GM12878 (cell line): Measurements from ENCODE around the gene MFSD11. TPM values are rescaled to one million over a fixed set of nuclear protein-coding genes. Genes with fewer than 3 reads are reported as not detected.
A peak's percentile ranks its signal among the peaks of the same experiment; 100 is the strongest.

ENCODE experiments used
- BHLHE40 ChIP-seq, 2 experiments: fragments of 450-650 bp in 1 of 2; IDR thresholded peaks; 2 replicates each; pipeline ENCODE4 v1.6.1; 2011 to 2017; ENCODE audit warnings: low read depth in 2 of 2, borderline replicate concordance in 1 of 2, improper control_type of control experiment in 1 of 2, low read length in 1 of 2, mild to moderate bottlenecking in 1 of 2
- CBFB ChIP-seq: IDR thresholded peaks from 2 replicates; pipeline ENCODE4 v1.6.1; 2016; ENCODE audit warnings: antibody characterized with exemption, low read depth
- CBX5 ChIP-seq: sonication (generic); IDR thresholded peaks from 2 replicates; pipeline ENCODE4 v1.6.1; 2016; ENCODE audit warnings: low read depth, moderate library complexity, mild to moderate bottlenecking, inconsistent platforms
- ESRRA ChIP-seq: IDR thresholded peaks from 2 replicates; pipeline ENCODE4 v1.6.1; 2012; ENCODE audit warnings: mild to moderate bottlenecking, low read length, improper control_type of control experiment
- GABPA ChIP-seq: IDR thresholded peaks from 2 replicates; pipeline ENCODE4 v1.6.1; 2014; ENCODE audit warnings: antibody characterized with exemption, low read depth, mild to moderate bottlenecking, inconsistent platforms
- HDGF ChIP-seq: fragments of 450-650 bp; IDR thresholded peaks from 2 replicates; pipeline ENCODE4 v1.6.1; 2016; ENCODE audit warnings: antibody characterized with exemption
- IKZF1 ChIP-seq: fragments of 450-650 bp; conservative IDR thresholded peaks from 2 replicates; pipeline ENCODE4 v1.6.1; 2017; ENCODE audit warnings: antibody characterized with exemption, mild to moderate bottlenecking
- LARP7 ChIP-seq: fragments of 450-650 bp; IDR thresholded peaks from 2 replicates; pipeline ENCODE4 v1.6.1; 2017; ENCODE audit warnings: mild to moderate bottlenecking
- MEF2A ChIP-seq: IDR thresholded peaks from 2 replicates; pipeline ENCODE4 v1.6.1; 2011; ENCODE audit warnings: low read depth, mild to moderate bottlenecking, low read length, moderate library complexity; ENCODE audit not compliant: insufficient read depth
- MEF2B ChIP-seq: fragments of 450-650 bp; IDR thresholded peaks from 2 replicates; pipeline ENCODE4 v1.6.1; 2018; ENCODE audit warnings: mild to moderate bottlenecking, moderate library complexity; ENCODE audit not compliant: partially characterized antibody, poor library complexity, severe bottlenecking
- MTA2 ChIP-seq: fragments of 450-650 bp; IDR thresholded peaks from 2 replicates; pipeline ENCODE4 v1.6.1; 2016; ENCODE audit warnings: low read depth, mild to moderate bottlenecking, moderate library complexity
- MTA3 ChIP-seq: IDR thresholded peaks from 2 replicates; pipeline ENCODE4 v1.6.1; 2012; ENCODE audit warnings: low read length, inconsistent platforms, borderline replicate concordance
- NBN ChIP-seq: fragments of 450-650 bp; IDR thresholded peaks from 2 replicates; pipeline ENCODE4 v1.6.1; 2016
- NR2C1 ChIP-seq: fragments of 450-650 bp; IDR thresholded peaks from 2 replicates; pipeline ENCODE4 v1.6.1; 2017; ENCODE audit warnings: antibody characterized with exemption, mild to moderate bottlenecking, moderate library complexity
- NR2F1 ChIP-seq: fragments of 450-650 bp; conservative IDR thresholded peaks from 2 replicates; pipeline ENCODE4 v1.6.1; 2017; ENCODE audit warnings: mild to moderate bottlenecking
- RAD51 ChIP-seq: fragments of 450-650 bp; IDR thresholded peaks from 2 replicates; pipeline ENCODE4 v1.6.1; 2016; ENCODE audit warnings: moderate library complexity, mild to moderate bottlenecking, inconsistent platforms
- RUNX3 ChIP-seq: IDR thresholded peaks from 2 replicates; pipeline ENCODE4 v1.6.1; 2012; ENCODE audit warnings: low read length, inconsistent platforms
- SMC3 ChIP-seq: IDR thresholded peaks from 2 replicates; pipeline ENCODE4 v1.6.1; 2011; ENCODE audit warnings: low read length, improper control_type of control experiment, borderline replicate concordance
- STAT1 ChIP-seq: fragments of 450-650 bp; conservative IDR thresholded peaks from 2 replicates; pipeline ENCODE4 v1.6.1; 2014; ENCODE audit warnings: antibody characterized with exemption, mild to moderate bottlenecking
- TBL1XR1 ChIP-seq: IDR thresholded peaks from 2 replicates; pipeline ENCODE4 v1.6.1; 2012; ENCODE audit warnings: low read depth, low read length, improper control_type of control experiment
- polyA plus RNA-seq, 11 experiments: library from polyadenylated mRNA; depleted of rRNA in 4 of 11; unstranded in 6 of 11; stranded (reverse) in 5 of 11; fragments of >200 nt; fragmentation: Nextera tagmentation in 4 of 11; fragmentation: Illumina TruSeq in 1 of 11; extraction: Ambion mirVana in 4 of 11; extraction: Trizol in 1 of 11; gene quantifications; 1 replicate in 1 of 11; 2 replicates in 10 of 11; pipeline versions ENCODE4 v1.2.1 to v1.2.3, GENCODE V29; 2011 to 2016; ENCODE audit warnings: inconsistent platforms in 2 of 11, missing spikeins in 2 of 11, low read depth in 1 of 11
- total RNA-seq, 4 experiments: library from RNA; depleted of rRNA in 3 of 4; stranded (reverse); fragments of >200 nt in 3 of 4; fragmentation: Illumina TruSeq in 1 of 4; extraction: Trizol in 1 of 4; gene quantifications; 2 replicates each; pipeline versions ENCODE4 v1.2.1 to v1.2.3, GENCODE V29; 2013 to 2021
- TF ChIP-seq, protein P1 (sequence below): fragments of 150-350 bp; IDR thresholded peaks from 2 replicates; pipeline ENCODE4 v1.6.1; 2014; ENCODE audit warnings: mild to moderate bottlenecking, low read depth, low read length
- TF ChIP-seq, protein P2 (sequence below): fragments of 450-650 bp; IDR thresholded peaks from 2 replicates; pipeline ENCODE4 v1.6.1; 2017; ENCODE audit warnings: mild to moderate bottlenecking, moderate library complexity
- TF ChIP-seq, protein P3 (sequence below): fragments of 450-650 bp; IDR thresholded peaks from 2 replicates; pipeline ENCODE4 v1.6.1; 2017; ENCODE audit warnings: mild to moderate bottlenecking, low read depth, inconsistent platforms; ENCODE audit not compliant: poor library complexity, severe bottlenecking
- TF ChIP-seq, protein P4 (sequence below): IDR thresholded peaks from 2 replicates; pipeline ENCODE4 v1.6.1; 2012; ENCODE audit warnings: low read depth, low read length, improper control_type of control experiment

The MFSD11 gene
- total and polyA plus RNA-seq, 10 of the 15 experiments (the other 5 are each of a cell fraction or from before 2014, with no cell fraction given) = 11.0 to 19.4 (median 15.5) TPM

DNA sequence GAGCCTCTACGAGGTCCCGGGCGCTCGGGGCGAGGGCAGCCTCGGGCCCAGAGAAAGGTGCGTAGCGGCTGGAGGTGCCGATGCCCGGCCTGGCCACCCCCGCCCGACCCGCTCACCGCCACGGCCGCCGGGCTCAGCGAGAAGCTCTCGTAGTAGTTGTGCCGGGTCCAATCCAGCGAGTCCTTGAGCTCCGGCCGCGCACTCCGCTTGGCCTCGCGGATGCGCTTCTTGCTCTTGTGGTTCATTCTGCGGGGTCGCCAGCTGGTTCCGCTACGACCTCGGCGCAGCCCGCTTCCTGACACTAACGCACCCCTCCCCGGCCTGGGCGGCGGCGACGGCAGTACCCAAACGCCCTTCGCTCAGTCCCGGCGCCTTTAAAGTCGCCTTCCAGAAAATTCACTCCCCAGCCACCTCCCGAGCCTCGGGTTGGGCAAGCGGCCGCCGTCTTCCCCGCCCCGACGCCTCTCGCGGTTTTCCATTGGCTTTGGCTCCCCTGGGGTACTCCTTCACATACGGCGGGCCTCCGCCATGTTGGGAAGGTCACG, 11.6 kb upstream of the MFSD11 start, which contains the start of gene JMJD6 (continued):
- TF ChIP-seq, protein P1, sequence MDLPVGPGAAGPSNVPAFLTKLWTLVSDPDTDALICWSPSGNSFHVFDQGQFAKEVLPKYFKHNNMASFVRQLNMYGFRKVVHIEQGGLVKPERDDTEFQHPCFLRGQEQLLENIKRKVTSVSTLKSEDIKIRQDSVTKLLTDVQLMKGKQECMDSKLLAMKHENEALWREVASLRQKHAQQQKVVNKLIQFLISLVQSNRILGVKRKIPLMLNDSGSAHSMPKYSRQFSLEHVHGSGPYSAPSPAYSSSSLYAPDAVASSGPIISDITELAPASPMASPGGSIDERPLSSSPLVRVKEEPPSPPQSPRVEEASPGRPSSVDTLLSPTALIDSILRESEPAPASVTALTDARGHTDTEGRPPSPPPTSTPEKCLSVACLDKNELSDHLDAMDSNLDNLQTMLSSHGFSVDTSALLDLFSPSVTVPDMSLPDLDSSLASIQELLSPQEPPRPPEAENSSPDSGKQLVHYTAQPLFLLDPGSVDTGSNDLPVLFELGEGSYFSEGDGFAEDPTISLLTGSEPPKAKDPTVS = peak; percentile 66
- TF ChIP-seq, protein P2, sequence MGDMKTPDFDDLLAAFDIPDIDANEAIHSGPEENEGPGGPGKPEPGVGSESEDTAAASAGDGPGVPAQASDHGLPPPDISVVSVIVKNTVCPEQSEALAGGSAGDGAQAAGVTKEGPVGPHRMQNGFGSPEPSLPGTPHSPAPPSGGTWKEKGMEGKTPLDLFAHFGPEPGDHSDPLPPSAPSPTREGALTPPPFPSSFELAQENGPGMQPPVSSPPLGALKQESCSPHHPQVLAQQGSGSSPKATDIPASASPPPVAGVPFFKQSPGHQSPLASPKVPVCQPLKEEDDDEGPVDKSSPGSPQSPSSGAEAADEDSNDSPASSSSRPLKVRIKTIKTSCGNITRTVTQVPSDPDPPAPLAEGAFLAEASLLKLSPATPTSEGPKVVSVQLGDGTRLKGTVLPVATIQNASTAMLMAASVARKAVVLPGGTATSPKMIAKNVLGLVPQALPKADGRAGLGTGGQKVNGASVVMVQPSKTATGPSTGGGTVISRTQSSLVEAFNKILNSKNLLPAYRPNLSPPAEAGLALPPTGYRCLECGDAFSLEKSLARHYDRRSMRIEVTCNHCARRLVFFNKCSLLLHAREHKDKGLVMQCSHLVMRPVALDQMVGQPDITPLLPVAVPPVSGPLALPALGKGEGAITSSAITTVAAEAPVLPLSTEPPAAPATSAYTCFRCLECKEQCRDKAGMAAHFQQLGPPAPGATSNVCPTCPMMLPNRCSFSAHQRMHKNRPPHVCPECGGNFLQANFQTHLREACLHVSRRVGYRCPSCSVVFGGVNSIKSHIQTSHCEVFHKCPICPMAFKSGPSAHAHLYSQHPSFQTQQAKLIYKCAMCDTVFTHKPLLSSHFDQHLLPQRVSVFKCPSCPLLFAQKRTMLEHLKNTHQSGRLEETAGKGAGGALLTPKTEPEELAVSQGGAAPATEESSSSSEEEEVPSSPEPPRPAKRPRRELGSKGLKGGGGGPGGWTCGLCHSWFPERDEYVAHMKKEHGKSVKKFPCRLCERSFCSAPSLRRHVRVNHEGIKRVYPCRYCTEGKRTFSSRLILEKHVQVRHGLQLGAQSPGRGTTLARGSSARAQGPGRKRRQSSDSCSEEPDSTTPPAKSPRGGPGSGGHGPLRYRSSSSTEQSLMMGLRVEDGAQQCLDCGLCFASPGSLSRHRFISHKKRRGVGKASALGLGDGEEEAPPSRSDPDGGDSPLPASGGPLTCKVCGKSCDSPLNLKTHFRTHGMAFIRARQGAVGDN = no peak
- TF ChIP-seq MEF2A = no peak
- TF ChIP-seq GABPA = no peak
- no peak for TF ChIP-seq ESRRA
- TF ChIP-seq CBFB = 0 out of 2 replicates have a peak, but pooled peaks have one; percentile 63
- no peak; the same call in 1 of the 2 replicates for TF ChIP-seq HDGF
- TF ChIP-seq CBX5 = no peak
- TF ChIP-seq, protein P3, sequence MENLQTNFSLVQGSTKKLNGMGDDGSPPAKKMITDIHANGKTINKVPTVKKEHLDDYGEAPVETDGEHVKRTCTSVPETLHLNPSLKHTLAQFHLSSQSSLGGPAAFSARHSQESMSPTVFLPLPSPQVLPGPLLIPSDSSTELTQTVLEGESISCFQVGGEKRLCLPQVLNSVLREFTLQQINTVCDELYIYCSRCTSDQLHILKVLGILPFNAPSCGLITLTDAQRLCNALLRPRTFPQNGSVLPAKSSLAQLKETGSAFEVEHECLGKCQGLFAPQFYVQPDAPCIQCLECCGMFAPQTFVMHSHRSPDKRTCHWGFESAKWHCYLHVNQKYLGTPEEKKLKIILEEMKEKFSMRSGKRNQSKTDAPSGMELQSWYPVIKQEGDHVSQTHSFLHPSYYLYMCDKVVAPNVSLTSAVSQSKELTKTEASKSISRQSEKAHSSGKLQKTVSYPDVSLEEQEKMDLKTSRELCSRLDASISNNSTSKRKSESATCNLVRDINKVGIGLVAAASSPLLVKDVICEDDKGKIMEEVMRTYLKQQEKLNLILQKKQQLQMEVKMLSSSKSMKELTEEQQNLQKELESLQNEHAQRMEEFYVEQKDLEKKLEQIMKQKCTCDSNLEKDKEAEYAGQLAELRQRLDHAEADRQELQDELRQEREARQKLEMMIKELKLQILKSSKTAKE = no peak
- no peak for TF ChIP-seq RAD51
- peak; percentile 78 for TF ChIP-seq IKZF1
- peak; percentile 92; the same call in 1 of the 2 replicates for TF ChIP-seq LARP7
- no peak for TF ChIP-seq TBL1XR1
- no peak for TF ChIP-seq MTA3
- no peak for TF ChIP-seq BHLHE40 (IDR thresholded peaks at IDR 0.05; ENCODE audit: borderline replicate concordance in 1 of 2, low read depth in 2 of 2, low read length in 1 of 2)
- TF ChIP-seq MTA2 = no peak
- peak; percentile 58; the same call in 1 of the 2 replicates for TF ChIP-seq NBN
- TF ChIP-seq NR2F1 = peak; percentile 82
- no peak for TF ChIP-seq SMC3
- peak; percentile 52 for TF ChIP-seq MEF2B
- peak; percentile 71 for TF ChIP-seq NR2C1
- TF ChIP-seq, protein P4, sequence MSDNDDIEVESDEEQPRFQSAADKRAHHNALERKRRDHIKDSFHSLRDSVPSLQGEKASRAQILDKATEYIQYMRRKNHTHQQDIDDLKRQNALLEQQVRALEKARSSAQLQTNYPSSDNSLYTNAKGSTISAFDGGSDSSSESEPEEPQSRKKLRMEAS = no peak
- peak; percentile 85 for TF ChIP-seq RUNX3
- no peak; the same call in 1 of the 2 replicates for TF ChIP-seq STAT1
